ENCODE measurements around the gene GRAMD1A. TPM values are rescaled to one million over a fixed set of nuclear protein-coding genes. Genes with fewer than 3 reads are reported as not detected.
A peak's percentile ranks its signal among the peaks of the same experiment; 100 is the strongest.
"Not testable (repeated sequence)": the region's sequence is repeated elsewhere in the genome, so short reads cannot be mapped to it uniquely, and the experiment has no call there.

Gene GRAMD1A
- total RNA-seq, 2 experiments from 2014 or later, result 185 to 227 TPM

DNA sequence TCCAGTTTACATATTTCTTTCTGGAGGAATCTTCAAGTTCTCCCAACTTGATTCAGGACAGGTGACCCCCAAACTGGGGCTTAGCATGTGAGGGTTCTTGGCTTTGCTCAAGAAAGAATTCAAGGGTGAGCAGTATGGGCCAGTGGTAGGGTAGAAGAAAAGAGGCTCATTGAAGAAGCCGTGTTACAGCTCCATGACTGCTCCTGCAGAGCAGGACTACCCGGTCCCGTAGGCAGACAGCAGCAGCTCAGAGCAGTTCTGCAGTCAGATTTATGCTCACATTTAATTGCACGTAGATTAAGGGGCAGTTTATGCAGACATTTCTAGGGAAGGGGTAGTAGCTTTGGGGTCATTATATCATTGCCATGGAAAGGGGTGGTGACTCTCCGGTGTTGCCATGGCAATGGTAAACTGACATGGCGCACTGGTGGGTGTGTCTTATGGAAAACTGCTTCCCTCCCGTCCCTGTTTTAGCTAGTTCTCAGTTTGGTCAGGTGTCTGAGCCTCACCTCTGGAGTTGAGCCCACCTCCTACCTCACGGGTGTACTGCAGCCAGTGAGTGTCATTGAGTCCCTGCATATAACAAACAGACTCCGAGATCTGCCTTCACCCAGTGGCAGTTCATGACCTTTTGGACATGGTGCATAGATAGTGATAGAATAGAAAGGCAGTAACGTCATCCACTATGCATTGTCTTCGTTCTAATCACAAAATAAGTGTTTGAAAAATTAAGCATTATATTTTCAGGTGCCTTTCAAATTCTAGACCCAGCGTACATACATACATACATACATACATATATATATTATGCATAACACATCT lies 20.1 kb upstream of the GRAMD1A start:
- ChIA-PET POLR2A (no interaction called here), CTCF (interaction anchor here (1.8 kb wide), 1 partner anchor 32 kb away, joined by 4 read pairs; no protein-coding TSS in a partner anchor)
- Mint-ChIP-seq H3K27ac (no peak overlapping the region), H3K9me3 (ENCODE audit: low read depth) (peaks cover 8% of the 10 kb centered on the region), H3K27me3 (no peaks in the 10 kb centered on the region), H3K4me1 (peaks cover 11% of the 10 kb centered on the region), H3K4me3 (no peak overlapping the region), H3K36me3 (ENCODE audit: low read depth) (peaks cover 3% of the 10 kb centered on the region)
- intact Hi-C loops (cut with DNase I, micrococcal nuclease), result no loop called here
- ATAC-seq (no peak), DNase-seq (no peak)

DNA sequence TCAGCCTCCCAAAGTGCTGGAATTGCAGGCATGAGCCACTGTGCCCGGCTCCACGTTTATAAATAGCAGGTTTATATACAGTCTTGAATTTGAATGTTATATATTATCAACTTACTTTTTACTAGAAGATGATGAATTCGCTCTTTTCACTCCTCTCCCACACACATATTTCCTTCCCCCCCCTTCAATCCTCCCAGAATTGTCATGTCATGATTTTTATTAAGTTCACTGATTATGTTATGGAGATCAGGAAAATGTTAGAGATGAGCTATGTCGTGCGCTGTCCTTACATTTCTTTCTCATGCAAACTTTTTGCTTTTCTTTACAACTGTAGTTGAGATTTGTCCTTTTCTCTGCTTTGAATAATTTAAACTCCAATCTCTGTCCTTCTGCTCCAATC lies 17.8 kb upstream of the GRAMD1A start:
- ATAC-seq (no peak), DNase-seq (no peak)
- Mint-ChIP-seq H3K27me3 (no peaks in the 10 kb centered on the region), H3K4me3 (no peak overlapping the region), H3K36me3 (ENCODE audit: low read depth) (peaks cover 3% of the 10 kb centered on the region), H3K9me3 (ENCODE audit: low read depth) (no peaks in the 10 kb centered on the region), H3K4me1 (peaks cover 13% of the 10 kb centered on the region), H3K27ac (no peak overlapping the region)
- intact Hi-C loops (cut with DNase I, micrococcal nuclease), result no loop called here
- CTCF ChIA-PET, result interaction anchor here (1.0 to 2.0 kb wide), 3 partner anchors 8 to 31 kb away, joined by 4 to 6 read pairs (median 4); no protein-coding TSS in a partner anchor
- POLR2A ChIA-PET, result no interaction called here

DNA sequence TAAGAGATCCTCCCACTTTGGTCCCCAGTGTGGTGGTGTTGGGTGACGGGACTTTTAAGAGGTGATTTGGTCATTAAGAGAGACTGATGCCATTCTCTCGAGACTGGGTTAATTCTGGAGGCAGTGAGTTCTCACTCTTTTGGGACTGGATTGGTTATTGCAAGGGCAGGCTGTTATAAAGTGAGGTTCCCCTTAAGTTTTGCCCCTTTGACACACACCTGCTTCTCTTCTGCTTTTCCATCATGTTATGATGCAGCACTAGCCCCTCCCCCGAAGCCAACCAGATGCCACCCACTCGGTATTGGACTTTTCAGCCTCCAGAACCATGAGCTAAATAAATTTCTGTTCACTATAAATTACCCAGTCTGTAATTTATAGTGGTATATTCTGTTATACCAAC lies 16.3 kb upstream of the GRAMD1A start:
- ChIA-PET POLR2A (no interaction called here), CTCF (interaction anchor here (0.8 to 2.0 kb wide), 5 partner anchors 12 to 61 kb away, joined by 3 to 4 read pairs (median 3); no protein-coding TSS in a partner anchor)
- H3K4me1 Mint-ChIP-seq, result peaks cover 23% of the 10 kb centered on the region
- H3K9me3 Mint-ChIP-seq (ENCODE audit: low read depth), result no peaks in the 10 kb centered on the region
- intact Hi-C loops (cut with DNase I, micrococcal nuclease), result loop anchor here in 1 of 2 experiments (2.0 kb wide), 1 partner anchor 15 kb away; no protein-coding TSS in a partner anchor
- peaks cover 3% of the 10 kb centered on the region for H3K36me3 Mint-ChIP-seq (ENCODE audit: low read depth)
- H3K27ac Mint-ChIP-seq, result no peak overlapping the region
- H3K27me3 Mint-ChIP-seq, result no peaks in the 10 kb centered on the region
- DNase-seq (no peak), ATAC-seq (no peak)
- no peak overlapping the region for H3K4me3 Mint-ChIP-seq

DNA sequence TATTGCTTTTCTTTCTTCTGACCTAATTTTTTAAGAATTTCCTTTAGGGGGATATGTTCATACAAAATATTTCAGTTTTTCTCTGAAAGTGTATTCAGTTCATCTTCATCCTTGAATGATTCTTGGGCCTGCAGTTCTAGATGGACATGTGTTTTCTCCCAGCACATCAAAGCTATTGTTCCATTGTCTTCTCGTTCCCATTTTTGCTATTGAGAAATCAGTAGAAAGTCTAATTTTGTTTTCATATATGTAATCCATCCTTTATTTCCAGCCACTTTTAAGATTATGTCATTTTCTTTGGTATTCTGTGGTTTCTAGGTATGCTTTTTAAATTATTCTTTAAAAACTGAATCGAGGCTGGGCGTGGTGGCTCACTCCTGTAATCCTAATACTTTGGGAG lies 15.8 kb upstream of the GRAMD1A start:
- CTCF ChIA-PET, result interaction anchor here (0.6 to 1.1 kb wide), 5 partner anchors 12 to 251 kb away, joined by 3 read pairs; no protein-coding TSS in a partner anchor
- intact Hi-C loops (cut with DNase I, micrococcal nuclease), result loop anchor here in 1 of 2 experiments (2.0 kb wide), 1 partner anchor 15 kb away; no protein-coding TSS in a partner anchor
- no peak for DNase-seq
- Mint-ChIP-seq H3K4me3 (no peak overlapping the region), H3K27me3 (no peaks in the 10 kb centered on the region), H3K9me3 (ENCODE audit: low read depth) (no peaks in the 10 kb centered on the region), H3K4me1 (peaks cover 28% of the 10 kb centered on the region), H3K36me3 (ENCODE audit: low read depth) (peaks cover 3% of the 10 kb centered on the region), H3K27ac (no peak overlapping the region)
- no peak for ATAC-seq
- POLR2A ChIA-PET, result no interaction called here

DNA sequence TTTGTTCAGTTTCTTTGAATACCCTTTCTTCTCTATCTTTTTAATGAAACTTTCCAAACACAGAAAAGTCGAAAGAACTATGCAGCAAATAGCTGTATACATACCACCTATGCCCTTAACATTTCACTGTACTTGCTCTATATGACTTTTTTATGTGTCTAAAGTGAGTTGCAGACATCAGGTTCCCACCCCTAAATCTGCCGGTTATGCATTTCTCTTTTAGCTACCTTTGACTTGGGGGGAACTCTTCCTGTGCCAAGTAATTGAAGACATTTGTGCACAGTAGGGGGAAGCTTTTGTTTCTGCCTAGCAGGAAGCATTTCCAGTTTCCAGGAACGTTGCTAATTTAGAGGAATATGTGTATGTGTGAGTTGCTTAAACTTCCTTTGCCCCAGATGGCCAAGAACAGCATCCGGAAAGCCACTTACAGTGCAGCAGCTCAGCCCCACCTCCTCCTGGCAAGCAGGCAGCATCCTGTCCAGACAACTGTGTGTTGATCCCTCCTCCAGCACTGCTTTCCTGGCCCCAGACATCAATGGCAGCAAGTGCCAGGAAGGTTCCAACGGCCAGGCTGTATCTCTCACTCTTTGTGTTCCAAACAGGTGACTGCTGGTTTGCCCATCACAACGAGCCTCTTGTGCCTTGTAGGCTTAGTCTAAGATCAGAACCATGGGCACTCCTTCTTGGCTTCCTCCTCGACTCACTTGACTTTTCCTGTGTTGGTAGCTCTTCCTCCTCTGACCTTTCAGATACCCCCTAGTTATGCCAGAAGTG lies 14.7 kb upstream of the GRAMD1A start:
- ChIA-PET CTCF (interaction anchor here (0.7 to 1.6 kb wide), 9 partner anchors 10 to 58 kb away, joined by 3 to 6 read pairs (median 4); partner anchors contain the start of gene ZNF30), POLR2A (no interaction called here)
- DNase-seq, result peak; percentile 55
- Mint-ChIP-seq H3K27ac (peak overlapping the region; percentile 86), H3K27me3 (no peaks in the 10 kb centered on the region), H3K4me1 (peaks cover 38% of the 10 kb centered on the region), H3K4me3 (peak overlapping the region; percentile 48), H3K36me3 (ENCODE audit: low read depth) (peaks cover 3% of the 10 kb centered on the region), H3K9me3 (ENCODE audit: low read depth) (no peaks in the 10 kb centered on the region)
- intact Hi-C loops (cut with DNase I, micrococcal nuclease), result loop anchor here (2.0 to 5.0 kb wide), 2 partner anchors 13 to 553 kb away; no protein-coding TSS in a partner anchor
- ATAC-seq, result peak; percentile 52

DNA sequence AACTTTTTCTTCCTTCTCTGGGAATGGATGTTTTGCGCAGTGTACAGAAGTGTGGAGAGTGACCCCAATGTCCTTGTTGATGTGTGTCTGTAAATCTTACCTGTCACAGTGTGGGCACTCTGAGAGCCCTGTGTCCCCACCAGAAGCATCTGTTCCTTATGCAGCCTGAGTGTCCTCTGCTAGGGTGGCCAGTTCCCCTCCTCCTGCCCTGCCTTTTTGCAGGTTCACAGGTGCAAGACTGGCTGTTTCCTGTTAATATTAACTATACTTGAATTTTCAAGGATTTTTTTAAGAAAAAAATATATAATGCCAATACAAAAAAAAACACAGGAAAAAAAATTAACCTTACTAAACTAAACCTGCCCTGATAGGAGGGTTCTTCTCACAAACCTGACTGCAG lies 12.0 kb upstream of the GRAMD1A start:
- POLR2A ChIA-PET, result interaction anchor here (0.7 to 1.9 kb wide), 2 partner anchors 13 to 52 kb away, joined by 8 to 10 read pairs; no protein-coding TSS in a partner anchor
- Mint-ChIP-seq H3K9me3 (ENCODE audit: low read depth) (peaks cover 3% of the 10 kb centered on the region), H3K4me3 (no peak overlapping the region), H3K27ac (peak overlapping the region; percentile 11), H3K4me1 (peaks cover 62% of the 10 kb centered on the region), H3K36me3 (ENCODE audit: low read depth) (peaks cover 3% of the 10 kb centered on the region), H3K27me3 (no peaks in the 10 kb centered on the region)
- ATAC-seq (no peak), DNase-seq (no peak)
- intact Hi-C loops (cut with DNase I, micrococcal nuclease), result loop anchor here (2.0 to 5.0 kb wide), 2 partner anchors 15 to 556 kb away; no protein-coding TSS in a partner anchor
- CTCF ChIA-PET, result interaction anchor here (1.1 kb wide), 1 partner anchor 17 kb away, joined by 3 read pairs; no protein-coding TSS in a partner anchor

DNA sequence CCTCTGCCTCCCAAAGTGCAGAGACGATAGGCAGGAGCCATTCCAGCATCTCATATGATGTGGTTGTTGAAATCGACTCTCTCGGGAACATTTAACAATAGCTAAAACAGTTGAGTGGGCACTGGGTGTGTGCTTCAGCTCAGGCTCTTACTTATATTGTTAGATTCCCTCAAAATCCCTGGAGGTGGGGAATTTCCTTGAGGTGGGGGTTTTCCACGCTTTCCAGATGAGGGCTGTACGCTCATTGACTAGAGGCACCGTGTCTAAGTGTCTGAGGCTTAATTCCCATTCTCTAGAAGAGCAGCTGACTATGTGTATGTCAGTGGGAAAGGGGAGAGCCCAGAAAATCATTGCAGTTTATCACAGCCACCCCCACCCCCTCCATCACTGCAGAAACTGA lies 10.8 kb upstream of the GRAMD1A start:
- ChIA-PET POLR2A (interaction anchor here (0.9 to 2.1 kb wide), 5 partner anchors 10 to 723 kb away, joined by 3 to 15 read pairs (median 5); no protein-coding TSS in a partner anchor), CTCF (interaction anchor here (0.6 to 1.9 kb wide), 4 partner anchors 12 to 24 kb away, joined by 3 to 7 read pairs (median 5); no protein-coding TSS in a partner anchor)
- H3K36me3 Mint-ChIP-seq (ENCODE audit: low read depth), result peaks cover 3% of the 10 kb centered on the region
- H3K27ac Mint-ChIP-seq, result peak overlapping the region; percentile 85
- intact Hi-C loops (cut with DNase I, micrococcal nuclease), result loop anchor here (2.0 to 5.0 kb wide), 2 partner anchors 16 to 557 kb away; no protein-coding TSS in a partner anchor
- peaks cover 3% of the 10 kb centered on the region for H3K9me3 Mint-ChIP-seq (ENCODE audit: low read depth)
- ATAC-seq, result peak; percentile 3
- DNase-seq, result no peak
- peaks cover 66% of the 10 kb centered on the region for H3K4me1 Mint-ChIP-seq
- H3K27me3 Mint-ChIP-seq, result no peaks in the 10 kb centered on the region
- no peak overlapping the region for H3K4me3 Mint-ChIP-seq

DNA sequence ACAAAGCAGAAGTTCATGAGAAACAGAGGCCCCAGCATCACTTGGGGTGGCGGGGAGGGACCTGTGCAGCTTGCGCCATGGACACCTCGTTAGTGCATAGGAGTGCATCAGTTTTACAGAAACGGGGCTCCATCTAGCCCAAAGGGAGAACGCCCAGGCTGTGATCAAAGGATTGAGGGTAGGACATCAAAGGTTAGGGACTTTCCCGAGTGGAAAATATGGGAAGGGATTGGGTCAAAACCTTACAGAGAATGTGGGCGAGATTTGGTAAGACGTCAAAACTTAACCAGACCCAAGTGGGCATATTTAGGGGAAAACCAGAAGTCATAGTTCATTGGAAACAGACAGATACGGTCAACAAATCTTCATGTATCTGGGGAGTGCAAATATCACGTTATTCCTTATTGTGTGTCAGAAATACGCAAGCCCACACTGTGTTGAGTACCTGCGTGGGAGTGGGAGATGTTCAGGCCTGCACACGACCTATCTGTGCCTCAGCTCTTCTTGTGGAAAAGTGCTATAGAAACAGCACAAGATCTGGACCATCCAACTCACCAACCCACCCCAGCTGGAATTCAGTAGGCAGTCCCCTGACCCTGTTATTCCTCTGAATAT lies 9.4 kb upstream of the GRAMD1A start:
- peaks cover 60% of the 10 kb centered on the region for H3K4me1 Mint-ChIP-seq
- intact Hi-C loops (cut with DNase I, micrococcal nuclease), result loop anchor here (1.0 to 5.0 kb wide), 2 partner anchors 11 to 222 kb away; no protein-coding TSS in a partner anchor
- ATAC-seq, result peak; percentile 88

DNA sequence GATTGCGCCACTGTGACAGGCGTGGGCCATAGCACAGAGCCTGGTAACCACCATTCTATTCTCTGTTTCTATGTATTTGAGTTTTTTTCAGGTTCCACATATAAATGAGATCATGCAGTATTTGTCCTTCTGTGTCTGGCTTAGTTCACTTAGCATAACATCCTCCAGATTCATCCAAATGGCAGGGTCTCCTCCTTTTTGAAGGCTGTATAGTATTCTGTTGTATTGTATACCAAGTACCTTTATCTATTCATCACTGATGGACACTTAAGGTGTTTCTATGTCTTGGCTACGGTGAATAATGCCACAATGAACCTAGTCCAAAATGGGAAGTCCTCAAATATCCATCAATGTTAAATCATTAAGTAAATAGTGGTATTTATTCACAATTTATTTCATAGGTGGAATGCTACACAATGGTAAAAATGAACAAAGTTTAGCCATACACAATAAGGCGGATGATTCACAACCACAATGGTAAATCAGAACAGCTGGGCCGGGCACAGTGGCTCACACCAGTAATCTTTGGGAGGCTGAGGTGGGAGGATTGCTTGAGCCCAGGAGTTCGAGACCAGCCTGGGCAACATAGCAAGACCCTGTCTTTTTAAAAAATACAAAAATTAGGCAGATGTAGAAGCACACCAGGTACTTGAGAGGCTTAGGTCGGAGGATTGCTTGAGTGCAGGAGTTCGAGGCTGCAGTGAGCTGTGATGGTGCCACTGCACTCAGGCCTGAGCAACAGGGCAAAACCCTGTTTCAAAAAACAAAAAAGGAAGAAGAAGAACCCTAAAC lies 8.4 kb upstream of the GRAMD1A start:
- CTCF ChIA-PET, result interaction anchor here (0.6 to 0.8 kb wide), 2 partner anchors 7 to 18 kb away, joined by 3 read pairs; no protein-coding TSS in a partner anchor
- H3K9me3 Mint-ChIP-seq (ENCODE audit: low read depth), result peaks cover 3% of the 10 kb centered on the region
- peak overlapping the region; percentile 15 for H3K4me3 Mint-ChIP-seq
- no peaks in the 10 kb centered on the region for H3K27me3 Mint-ChIP-seq
- peaks cover 67% of the 10 kb centered on the region for H3K4me1 Mint-ChIP-seq
- ATAC-seq, result no peak
- no peak for DNase-seq
- H3K27ac Mint-ChIP-seq, result peak overlapping the region; percentile 93
- no peaks in the 10 kb centered on the region for H3K36me3 Mint-ChIP-seq (ENCODE audit: low read depth)
- POLR2A ChIA-PET, result no interaction called here
- intact Hi-C loops (cut with DNase I, micrococcal nuclease), result loop anchor here in 1 of 2 experiments (5.0 kb wide), 1 partner anchor 221 kb away; no protein-coding TSS in a partner anchor

More for the DNA sequence above, 9.4 kb upstream of the GRAMD1A start:
- ChIA-PET POLR2A (interaction anchor here (2.1 kb wide), 1 partner anchor 8 kb away, joined by 15 read pairs; no protein-coding TSS in a partner anchor), CTCF (no interaction called here)
- DNase-seq, result peak; percentile 80
- peaks cover 3% of the 10 kb centered on the region for H3K9me3 Mint-ChIP-seq (ENCODE audit: low read depth)
- peak overlapping the region; percentile 29 for H3K4me3 Mint-ChIP-seq
- H3K27ac Mint-ChIP-seq, result peak overlapping the region; percentile 93
- H3K36me3 Mint-ChIP-seq (ENCODE audit: low read depth), result no peaks in the 10 kb centered on the region
- H3K27me3 Mint-ChIP-seq, result no peaks in the 10 kb centered on the region

DNA sequence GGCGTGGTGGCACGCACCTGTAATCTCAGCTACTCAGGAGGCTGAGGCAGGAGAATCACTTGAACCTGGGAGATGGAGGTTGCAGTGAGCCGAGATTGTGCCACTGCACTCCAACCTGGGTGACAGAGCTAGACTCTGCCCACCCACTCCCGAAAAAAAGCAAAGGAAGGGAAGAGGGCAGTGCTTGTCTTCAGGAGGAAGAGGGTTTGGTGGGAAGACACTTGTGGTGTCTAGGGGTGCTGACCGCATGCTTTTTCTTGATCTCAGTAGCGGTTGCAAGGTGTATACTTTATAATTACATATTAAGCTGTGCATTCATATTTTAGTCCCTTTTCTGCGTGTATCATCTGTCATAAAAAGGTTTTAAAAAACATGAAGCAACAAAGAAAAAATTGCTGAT lies 7.5 kb upstream of the GRAMD1A start:
- H3K36me3 Mint-ChIP-seq (ENCODE audit: low read depth); POLR2A ChIA-PET; ATAC-seq; H3K4me3 Mint-ChIP-seq; H3K27me3 Mint-ChIP-seq; DNase-seq; H3K9me3 Mint-ChIP-seq (ENCODE audit: low read depth): not testable (repeated sequence)
- intact Hi-C loops (cut with DNase I, micrococcal nuclease), result loop anchor here in 1 of 2 experiments (5.0 kb wide), 1 partner anchor 220 kb away; no protein-coding TSS in a partner anchor
- Mint-ChIP-seq H3K27ac (peak overlapping the region; percentile 93), H3K4me1 (peaks cover 72% of the 10 kb centered on the region)
- CTCF ChIA-PET, result interaction anchor here (0.7 to 0.8 kb wide), 2 partner anchors 14 to 19 kb away, joined by 3 read pairs; no protein-coding TSS in a partner anchor

Measured in activated CD4-positive, alpha-beta T cell treated with anti-CD3 and anti-CD28 coated beads for 36 hours (primary cell).